Measurements from ENCODE around the gene RBM41.
"Not testable (repeated sequence)": the region's sequence is repeated elsewhere in the genome, so short reads cannot be mapped to it uniquely, and the experiment has no call there.

RBM41 gene

GRCh38 chrX:107102980-107103379 is 15.6 kb downstream of the RBM41 start:
- no peak for TF ChIP-seq BACH2 (CRISPR knock-in tag; IDR thresholded peaks at IDR 0.05; ENCODE audit: borderline replicate concordance)
- TF ChIP-seq CREB5 (CRISPR knock-in tag; IDR thresholded peaks at IDR 0.05; ENCODE audit: low read depth) = no peak
- TF ChIP-seq CSRNP3 (CRISPR knock-in tag; IDR thresholded peaks at IDR 0.05) = no peak
- no peak for TF ChIP-seq ZFP3 (CRISPR knock-in tag; IDR thresholded peaks at IDR 0.05)
- TF ChIP-seq ESRRG (CRISPR knock-in tag; IDR thresholded peaks at IDR 0.05) = no peak
- TF ChIP-seq ISL1 (CRISPR knock-in tag; IDR thresholded peaks at IDR 0.05) = no peak
- TF ChIP-seq ARNTL (CRISPR knock-in tag; IDR thresholded peaks at IDR 0.05; ENCODE audit: borderline replicate concordance, low read depth) = no peak
- TF ChIP-seq PPARA (CRISPR knock-in tag; IDR thresholded peaks at IDR 0.05; ENCODE audit: borderline replicate concordance) = no peak
- TF ChIP-seq TOX (CRISPR knock-in tag; IDR thresholded peaks at IDR 0.05; ENCODE audit: borderline replicate concordance) = no peak
- no peak for TF ChIP-seq RARB (CRISPR knock-in tag; IDR thresholded peaks at IDR 0.05)
- TF ChIP-seq CSDC2 (CRISPR knock-in tag; IDR thresholded peaks at IDR 0.05) = no peak
- TF ChIP-seq SNAI2 (CRISPR knock-in tag; IDR thresholded peaks at IDR 0.05) = no peak
- TF ChIP-seq, protein P1, sequence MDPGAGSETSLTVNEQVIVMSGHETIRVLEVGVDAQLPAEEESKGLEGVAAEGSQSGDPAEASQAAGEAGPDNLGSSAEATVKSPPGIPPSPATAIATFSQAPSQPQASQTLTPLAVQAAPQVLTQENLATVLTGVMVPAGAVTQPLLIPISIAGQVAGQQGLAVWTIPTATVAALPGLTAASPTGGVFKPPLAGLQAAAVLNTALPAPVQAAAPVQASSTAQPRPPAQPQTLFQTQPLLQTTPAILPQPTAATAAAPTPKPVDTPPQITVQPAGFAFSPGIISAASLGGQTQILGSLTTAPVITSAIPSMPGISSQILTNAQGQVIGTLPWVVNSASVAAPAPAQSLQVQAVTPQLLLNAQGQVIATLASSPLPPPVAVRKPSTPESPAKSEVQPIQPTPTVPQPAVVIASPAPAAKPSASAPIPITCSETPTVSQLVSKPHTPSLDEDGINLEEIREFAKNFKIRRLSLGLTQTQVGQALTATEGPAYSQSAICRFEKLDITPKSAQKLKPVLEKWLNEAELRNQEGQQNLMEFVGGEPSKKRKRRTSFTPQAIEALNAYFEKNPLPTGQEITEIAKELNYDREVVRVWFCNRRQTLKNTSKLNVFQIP (CRISPR knock-in tag; IDR thresholded peaks at IDR 0.05; ENCODE audit: borderline replicate concordance, low read depth) = no peak
- TF ChIP-seq TCF4 (CRISPR knock-in tag; IDR thresholded peaks at IDR 0.05; ENCODE audit: borderline replicate concordance) = no peak
- no peak for TF ChIP-seq ZNF70 (CRISPR knock-in tag; IDR thresholded peaks at IDR 0.05)
- no peak for TF ChIP-seq ZFP30 (CRISPR knock-in tag; IDR thresholded peaks at IDR 0.05)
- TF ChIP-seq ZNF8 (CRISPR knock-in tag; IDR thresholded peaks at IDR 0.05) = no peak
- ATAC-seq = 0 out of 3 replicates have a peak, but pooled peaks have one; percentile 52

GRCh38 chrX:107076158-107076557 is 42.5 kb downstream of the RBM41 start:
- no peak for TF ChIP-seq CSDC2 (CRISPR knock-in tag; IDR thresholded peaks at IDR 0.05)
- TF ChIP-seq ISL1 (CRISPR knock-in tag; IDR thresholded peaks at IDR 0.05) = no peak
- TF ChIP-seq, protein P2, sequence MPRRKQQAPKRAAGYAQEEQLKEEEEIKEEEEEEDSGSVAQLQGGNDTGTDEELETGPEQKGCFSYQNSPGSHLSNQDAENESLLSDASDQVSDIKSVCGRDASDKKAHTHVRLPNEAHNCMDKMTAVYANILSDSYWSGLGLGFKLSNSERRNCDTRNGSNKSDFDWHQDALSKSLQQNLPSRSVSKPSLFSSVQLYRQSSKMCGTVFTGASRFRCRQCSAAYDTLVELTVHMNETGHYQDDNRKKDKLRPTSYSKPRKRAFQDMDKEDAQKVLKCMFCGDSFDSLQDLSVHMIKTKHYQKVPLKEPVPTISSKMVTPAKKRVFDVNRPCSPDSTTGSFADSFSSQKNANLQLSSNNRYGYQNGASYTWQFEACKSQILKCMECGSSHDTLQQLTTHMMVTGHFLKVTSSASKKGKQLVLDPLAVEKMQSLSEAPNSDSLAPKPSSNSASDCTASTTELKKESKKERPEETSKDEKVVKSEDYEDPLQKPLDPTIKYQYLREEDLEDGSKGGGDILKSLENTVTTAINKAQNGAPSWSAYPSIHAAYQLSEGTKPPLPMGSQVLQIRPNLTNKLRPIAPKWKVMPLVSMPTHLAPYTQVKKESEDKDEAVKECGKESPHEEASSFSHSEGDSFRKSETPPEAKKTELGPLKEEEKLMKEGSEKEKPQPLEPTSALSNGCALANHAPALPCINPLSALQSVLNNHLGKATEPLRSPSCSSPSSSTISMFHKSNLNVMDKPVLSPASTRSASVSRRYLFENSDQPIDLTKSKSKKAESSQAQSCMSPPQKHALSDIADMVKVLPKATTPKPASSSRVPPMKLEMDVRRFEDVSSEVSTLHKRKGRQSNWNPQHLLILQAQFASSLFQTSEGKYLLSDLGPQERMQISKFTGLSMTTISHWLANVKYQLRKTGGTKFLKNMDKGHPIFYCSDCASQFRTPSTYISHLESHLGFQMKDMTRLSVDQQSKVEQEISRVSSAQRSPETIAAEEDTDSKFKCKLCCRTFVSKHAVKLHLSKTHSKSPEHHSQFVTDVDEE (CRISPR knock-in tag; IDR thresholded peaks at IDR 0.05) = no peak
- no peak for TF ChIP-seq SNAI2 (CRISPR knock-in tag; IDR thresholded peaks at IDR 0.05)
- no peak for TF ChIP-seq ZFP3 (CRISPR knock-in tag; IDR thresholded peaks at IDR 0.05)
- ATAC-seq = no peak

- ATAC-seq = not testable (repeated sequence)
These were observed 60.9 kb downstream of the RBM41 start for GRCh38 chrX:107057731-107058130.

GRCh38 chrX:107054978-107055377 is 63.6 kb downstream of the RBM41 start:
- ATAC-seq = no peak

More at GRCh38 chrX:107054978-107055377, 63.6 kb downstream of the RBM41 start:
- TF ChIP-seq ZFP30 (CRISPR knock-in tag; IDR thresholded peaks at IDR 0.05) (no peak), SNAI2 (CRISPR knock-in tag; IDR thresholded peaks at IDR 0.05) (no peak), GLIS3 (CRISPR knock-in tag; IDR thresholded peaks at IDR 0.05) (no peak), TOX (CRISPR knock-in tag; IDR thresholded peaks at IDR 0.05; ENCODE audit: borderline replicate concordance) (no peak), TCF4 (CRISPR knock-in tag; IDR thresholded peaks at IDR 0.05; ENCODE audit: borderline replicate concordance) (no peak), ESRRG (CRISPR knock-in tag; IDR thresholded peaks at IDR 0.05) (no peak), ZNF565 (CRISPR knock-in tag; conservative IDR thresholded peaks at IDR 0.05; ENCODE audit: low read depth) (no peak), ISL1 (CRISPR knock-in tag; IDR thresholded peaks at IDR 0.05) (no peak), ZNF8 (CRISPR knock-in tag; IDR thresholded peaks at IDR 0.05) (no peak), RARB (CRISPR knock-in tag; IDR thresholded peaks at IDR 0.05) (no peak), CSDC2 (CRISPR knock-in tag; IDR thresholded peaks at IDR 0.05) (no peak)
- TF ChIP-seq, protein P2 (CRISPR knock-in tag; IDR thresholded peaks at IDR 0.05) = no peak
- TF ChIP-seq, protein P3, sequence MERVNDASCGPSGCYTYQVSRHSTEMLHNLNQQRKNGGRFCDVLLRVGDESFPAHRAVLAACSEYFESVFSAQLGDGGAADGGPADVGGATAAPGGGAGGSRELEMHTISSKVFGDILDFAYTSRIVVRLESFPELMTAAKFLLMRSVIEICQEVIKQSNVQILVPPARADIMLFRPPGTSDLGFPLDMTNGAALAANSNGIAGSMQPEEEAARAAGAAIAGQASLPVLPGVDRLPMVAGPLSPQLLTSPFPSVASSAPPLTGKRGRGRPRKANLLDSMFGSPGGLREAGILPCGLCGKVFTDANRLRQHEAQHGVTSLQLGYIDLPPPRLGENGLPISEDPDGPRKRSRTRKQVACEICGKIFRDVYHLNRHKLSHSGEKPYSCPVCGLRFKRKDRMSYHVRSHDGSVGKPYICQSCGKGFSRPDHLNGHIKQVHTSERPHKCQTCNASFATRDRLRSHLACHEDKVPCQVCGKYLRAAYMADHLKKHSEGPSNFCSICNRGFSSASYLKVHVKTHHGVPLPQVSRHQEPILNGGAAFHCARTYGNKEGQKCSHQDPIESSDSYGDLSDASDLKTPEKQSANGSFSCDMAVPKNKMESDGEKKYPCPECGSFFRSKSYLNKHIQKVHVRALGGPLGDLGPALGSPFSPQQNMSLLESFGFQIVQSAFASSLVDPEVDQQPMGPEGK (CRISPR knock-in tag; IDR thresholded peaks at IDR 0.05; ENCODE audit: borderline replicate concordance) = no peak
